Measurements from ENCODE around the gene CA5A.

The CA5A gene

GRCh38 chr16:87919681-87919994 is 16.7 kb downstream of the CA5A start:
- no peak for DNase-seq
- H2BK120ac ChIP-seq (ENCODE audit: insufficient read depth, low read length, poor library complexity): no peak overlapping the region
- no peak overlapping the region for H3K14ac ChIP-seq (ENCODE audit: low read length)
- no peak overlapping the region for H2AK5ac ChIP-seq (ENCODE audit: low read length)
- H3K9me3 ChIP-seq (ENCODE audit: insufficient read depth, low read depth, low read length): peaks cover 3% of the 10 kb centered on the region
- H3K27me3 ChIP-seq (ENCODE audit: insufficient read depth, low read length): no peaks in the 10 kb centered on the region
- H4K12ac ChIP-seq (ENCODE audit: low read depth, low read length): no peak overlapping the region
- H3K4me3 ChIP-seq (ENCODE audit: low read depth, low read length): no peak overlapping the region
- no peak overlapping the region for H3K4me2 ChIP-seq (ENCODE audit: low read length)
- no CpG with 5 or more reads among the region's 10 CpGs for WGBS (ENCODE audit: extremely low coverage, insufficient coverage, insufficient read length)
- no peak overlapping the region for H2BK5ac ChIP-seq (ENCODE audit: low read depth, low read length, poor library complexity)
- no peak overlapping the region for H2AFZ ChIP-seq (ENCODE audit: insufficient read depth, low read length, poor library complexity)
- no peak overlapping the region for H3K18ac ChIP-seq (ENCODE audit: low read length)
- no peaks in the 10 kb centered on the region for H3K36me3 ChIP-seq (ENCODE audit: control insufficient read depth in 1 of 2, insufficient read depth in 2 of 2, low read length in 2 of 2)
- H3K79me1 ChIP-seq (ENCODE audit: low read length): no peaks in the 10 kb centered on the region
- H3K4ac ChIP-seq (ENCODE audit: low read depth, low read length): no peak overlapping the region
- H3K27ac ChIP-seq (ENCODE audit: low read depth, low read length): no peak overlapping the region
- H3K23ac ChIP-seq (ENCODE audit: low read length): no peak overlapping the region
- H4K8ac ChIP-seq (ENCODE audit: low read depth, low read length): no peak overlapping the region
- H3K4me1 ChIP-seq (ENCODE audit: control insufficient read depth in 1 of 2, insufficient read depth in 2 of 2, low read length in 2 of 2): no peaks in the 10 kb centered on the region
- no peak overlapping the region for H4K91ac ChIP-seq (ENCODE audit: low read depth, low read length)
- H3K9ac ChIP-seq (ENCODE audit: low read length): no peak overlapping the region
- no peak overlapping the region for H2BK12ac ChIP-seq (ENCODE audit: low read length)
- no peaks in the 10 kb centered on the region for H3K79me2 ChIP-seq (ENCODE audit: control insufficient read depth, insufficient read depth, low read length, poor library complexity)

GRCh38 chr16:87918866-87919680 is 17.3 kb downstream of the CA5A start:
- Histone ChIP-seq H3K27me3 (ENCODE audit: insufficient read depth, low read length) (no peaks in the 10 kb centered on the region), H3K79me2 (ENCODE audit: control insufficient read depth, insufficient read depth, low read length, poor library complexity) (no peaks in the 10 kb centered on the region), H2BK12ac (ENCODE audit: low read length) (no peak overlapping the region), H4K91ac (ENCODE audit: low read depth, low read length) (no peak overlapping the region), H3K4me1 (ENCODE audit: control insufficient read depth in 1 of 2, insufficient read depth in 2 of 2, low read length in 2 of 2) (no peaks in the 10 kb centered on the region), H3K14ac (ENCODE audit: low read length) (no peak overlapping the region), H4K12ac (ENCODE audit: low read depth, low read length) (no peak overlapping the region), H2AK5ac (ENCODE audit: low read length) (no peak overlapping the region), H3K18ac (ENCODE audit: low read length) (no peak overlapping the region), H3K4me3 (ENCODE audit: low read depth, low read length) (no peak overlapping the region), H3K36me3 (ENCODE audit: control insufficient read depth in 1 of 2, insufficient read depth in 2 of 2, low read length in 2 of 2) (no peaks in the 10 kb centered on the region), H3K23ac (ENCODE audit: low read length) (no peak overlapping the region), H3K4ac (ENCODE audit: low read depth, low read length) (no peak overlapping the region), H3K9ac (ENCODE audit: low read length) (no peak overlapping the region), H3K79me1 (ENCODE audit: low read length) (no peaks in the 10 kb centered on the region), H2BK5ac (ENCODE audit: low read depth, low read length, poor library complexity) (no peak overlapping the region), H4K8ac (ENCODE audit: low read depth, low read length) (no peak overlapping the region), H3K4me2 (ENCODE audit: low read length) (no peak overlapping the region), H3K9me3 (ENCODE audit: insufficient read depth, low read depth, low read length) (peaks cover 3% of the 10 kb centered on the region), H3K27ac (ENCODE audit: low read depth, low read length) (no peak overlapping the region), H2AFZ (ENCODE audit: insufficient read depth, low read length, poor library complexity) (no peak overlapping the region), H2BK120ac (ENCODE audit: insufficient read depth, low read length, poor library complexity) (no peak overlapping the region)
- no peak for DNase-seq
- WGBS (ENCODE audit: extremely low coverage, insufficient coverage, insufficient read length): no CpG with 5 or more reads among the region's 37 CpGs

- H4K8ac ChIP-seq (ENCODE audit: low read depth, low read length): no peak overlapping the region
- no peak overlapping the region for H3K4ac ChIP-seq (ENCODE audit: low read depth, low read length)
- peak in 1 of 2 donors; percentile 30 for DNase-seq
- no peaks in the 10 kb centered on the region for H3K27me3 ChIP-seq (ENCODE audit: insufficient read depth, low read length)
- no peak overlapping the region for H2BK5ac ChIP-seq (ENCODE audit: low read depth, low read length, poor library complexity)
- H4K91ac ChIP-seq (ENCODE audit: low read depth, low read length): no peak overlapping the region
- H3K4me3 ChIP-seq (ENCODE audit: low read depth, low read length): no peak overlapping the region
- no peak overlapping the region for H2BK12ac ChIP-seq (ENCODE audit: low read length)
- no peaks in the 10 kb centered on the region for H3K36me3 ChIP-seq (ENCODE audit: control insufficient read depth in 1 of 2, insufficient read depth in 2 of 2, low read length in 2 of 2)
- no peak overlapping the region for H3K14ac ChIP-seq (ENCODE audit: low read length)
- no peak overlapping the region for H3K4me2 ChIP-seq (ENCODE audit: low read length)
- H3K4me1 ChIP-seq (ENCODE audit: control insufficient read depth in 1 of 2, insufficient read depth in 2 of 2, low read length in 2 of 2): no peaks in the 10 kb centered on the region
- WGBS (ENCODE audit: extremely low coverage, insufficient coverage, insufficient read length): no CpG with 5 or more reads among the region's 13 CpGs
- H2BK120ac ChIP-seq (ENCODE audit: insufficient read depth, low read length, poor library complexity): no peak overlapping the region
- H3K9ac ChIP-seq (ENCODE audit: low read length): no peak overlapping the region
- H3K79me1 ChIP-seq (ENCODE audit: low read length): no peaks in the 10 kb centered on the region
- no peak overlapping the region for H4K12ac ChIP-seq (ENCODE audit: low read depth, low read length)
- H2AFZ ChIP-seq (ENCODE audit: insufficient read depth, low read length, poor library complexity): no peak overlapping the region
- H3K18ac ChIP-seq (ENCODE audit: low read length): no peak overlapping the region
- no peak overlapping the region for H3K27ac ChIP-seq (ENCODE audit: low read depth, low read length)
- no peak overlapping the region for H3K23ac ChIP-seq (ENCODE audit: low read length)
- H3K79me2 ChIP-seq (ENCODE audit: control insufficient read depth, insufficient read depth, low read length, poor library complexity): no peaks in the 10 kb centered on the region
- peaks cover 3% of the 10 kb centered on the region for H3K9me3 ChIP-seq (ENCODE audit: insufficient read depth, low read depth, low read length)
- H2AK5ac ChIP-seq (ENCODE audit: low read length): no peak overlapping the region
These were observed 18.0 kb downstream of the CA5A start for GRCh38 chr16:87918338-87918737.

GRCh38 chr16:87917503-87917902 is 18.8 kb downstream of the CA5A start:
- Histone ChIP-seq H2BK12ac (ENCODE audit: low read length) (no peak overlapping the region), H3K9ac (ENCODE audit: low read length) (no peak overlapping the region)

More at GRCh38 chr16:87917503-87917902, 18.8 kb downstream of the CA5A start:
- no peak overlapping the region for H3K27ac ChIP-seq (ENCODE audit: low read depth, low read length)
- WGBS (ENCODE audit: extremely low coverage, insufficient coverage, insufficient read length): no CpG with 5 or more reads among the region's 9 CpGs
- no peak for DNase-seq
- no peak overlapping the region for H2AK5ac ChIP-seq (ENCODE audit: low read length)
- H3K4ac ChIP-seq (ENCODE audit: low read depth, low read length): no peak overlapping the region
- no peak overlapping the region for H2BK120ac ChIP-seq (ENCODE audit: insufficient read depth, low read length, poor library complexity)
- H4K8ac ChIP-seq (ENCODE audit: low read depth, low read length): no peak overlapping the region
- H3K36me3 ChIP-seq (ENCODE audit: control insufficient read depth in 1 of 2, insufficient read depth in 2 of 2, low read length in 2 of 2): no peaks in the 10 kb centered on the region
- H3K4me3 ChIP-seq (ENCODE audit: low read depth, low read length): no peak overlapping the region
- no peak overlapping the region for H4K91ac ChIP-seq (ENCODE audit: low read depth, low read length)
- H3K23ac ChIP-seq (ENCODE audit: low read length): no peak overlapping the region
- H3K79me1 ChIP-seq (ENCODE audit: low read length): no peaks in the 10 kb centered on the region
- no peak overlapping the region for H3K4me2 ChIP-seq (ENCODE audit: low read length)
- H3K9me3 ChIP-seq (ENCODE audit: insufficient read depth, low read depth, low read length): peaks cover 3% of the 10 kb centered on the region
- H3K79me2 ChIP-seq (ENCODE audit: control insufficient read depth, insufficient read depth, low read length, poor library complexity): no peaks in the 10 kb centered on the region
- no peak overlapping the region for H4K12ac ChIP-seq (ENCODE audit: low read depth, low read length)
- no peak overlapping the region for H3K18ac ChIP-seq (ENCODE audit: low read length)
- H3K14ac ChIP-seq (ENCODE audit: low read length): no peak overlapping the region
- H2BK5ac ChIP-seq (ENCODE audit: low read depth, low read length, poor library complexity): no peak overlapping the region
- no peaks in the 10 kb centered on the region for H3K4me1 ChIP-seq (ENCODE audit: control insufficient read depth in 1 of 2, insufficient read depth in 2 of 2, low read length in 2 of 2)
- no peak overlapping the region for H2AFZ ChIP-seq (ENCODE audit: insufficient read depth, low read length, poor library complexity)
- H3K27me3 ChIP-seq (ENCODE audit: insufficient read depth, low read length): no peaks in the 10 kb centered on the region
